BE2C (cell line): Measurements from ENCODE around the gene CYP2W1.
"Not testable (repeated sequence)": the region's sequence is repeated elsewhere in the genome, so short reads cannot be mapped to it uniquely, and the experiment has no call there.

Source experiments
- DNase-seq: peaks from one replicate; pipeline ENCODE4 v3.0.0-alpha.2; 2020
- H3K27me3 ChIP-seq: fragments of 250-450 bp; sonication (Bioruptor Pico); 2 replicates; pipeline ENCODE4 v1.5.1; 2020; ENCODE audit warnings: mild to moderate bottlenecking
- H3K36me3 ChIP-seq: fragments of 250-450 bp; sonication (Bioruptor Pico); 2 replicates; pipeline ENCODE4 v1.5.1; 2020; ENCODE audit warnings: mild to moderate bottlenecking
- H3K4me1 ChIP-seq: fragments of 250-450 bp; sonication (Bioruptor Pico); 2 replicates; pipeline ENCODE4 v1.5.1; 2020
- H3K4me3 ChIP-seq: 2 replicates; pipeline ENCODE4 v1.5.1; 2011; ENCODE audit warnings: low read depth, low read length
- H3K9me3 ChIP-seq: fragments of 250-450 bp; sonication (Bioruptor Pico); 2 replicates; pipeline ENCODE4 v1.5.1; 2020
- TF ChIP-seq, protein P1 (sequence below): IDR thresholded peaks from 2 replicates; pipeline ENCODE4 v1.5.1; 2012; ENCODE audit warnings: mild to moderate bottlenecking, low read depth, low read length

CYP2W1 gene

DNA sequence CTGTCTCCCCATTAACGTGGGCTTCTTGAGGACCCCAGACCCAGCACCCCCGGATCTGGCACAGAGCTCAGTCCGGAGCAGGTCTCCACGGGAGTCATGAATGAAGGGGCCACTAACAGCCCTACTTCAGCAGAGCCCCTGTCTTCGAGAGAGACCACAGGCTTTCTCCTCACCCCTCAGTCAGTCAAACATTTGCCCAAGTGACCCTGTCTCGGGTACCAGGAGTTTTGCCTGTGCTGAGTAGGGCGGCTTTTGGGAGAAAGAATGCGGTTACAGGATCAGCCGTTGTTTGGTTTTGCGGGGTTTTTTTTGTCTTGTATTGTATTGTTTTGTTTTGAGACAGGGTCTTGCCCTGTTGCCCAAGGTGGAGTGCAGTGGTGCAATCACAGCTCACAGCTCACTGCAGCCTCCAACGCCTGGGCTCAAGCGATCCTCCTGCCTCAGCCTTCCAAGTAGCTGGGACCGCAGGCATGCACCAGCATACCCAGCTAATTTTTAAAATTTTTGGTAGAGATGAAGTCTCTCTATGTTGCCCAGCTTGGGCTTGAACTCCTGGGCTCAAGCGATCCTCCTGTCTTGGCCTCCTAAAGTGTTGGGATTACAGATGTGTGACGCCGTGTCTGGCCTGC, 45.0 kb upstream of the CYP2W1 start:
- Histone ChIP-seq H3K4me1 (no peaks in the 10 kb centered on the region), H3K27me3 (no peaks in the 10 kb centered on the region), H3K9me3 (no peaks in the 10 kb centered on the region; the same call in 1 of the 2 replicates), H3K4me3 (no peak overlapping the region), H3K36me3 (no peaks in the 10 kb centered on the region)
- TF ChIP-seq, protein P1, sequence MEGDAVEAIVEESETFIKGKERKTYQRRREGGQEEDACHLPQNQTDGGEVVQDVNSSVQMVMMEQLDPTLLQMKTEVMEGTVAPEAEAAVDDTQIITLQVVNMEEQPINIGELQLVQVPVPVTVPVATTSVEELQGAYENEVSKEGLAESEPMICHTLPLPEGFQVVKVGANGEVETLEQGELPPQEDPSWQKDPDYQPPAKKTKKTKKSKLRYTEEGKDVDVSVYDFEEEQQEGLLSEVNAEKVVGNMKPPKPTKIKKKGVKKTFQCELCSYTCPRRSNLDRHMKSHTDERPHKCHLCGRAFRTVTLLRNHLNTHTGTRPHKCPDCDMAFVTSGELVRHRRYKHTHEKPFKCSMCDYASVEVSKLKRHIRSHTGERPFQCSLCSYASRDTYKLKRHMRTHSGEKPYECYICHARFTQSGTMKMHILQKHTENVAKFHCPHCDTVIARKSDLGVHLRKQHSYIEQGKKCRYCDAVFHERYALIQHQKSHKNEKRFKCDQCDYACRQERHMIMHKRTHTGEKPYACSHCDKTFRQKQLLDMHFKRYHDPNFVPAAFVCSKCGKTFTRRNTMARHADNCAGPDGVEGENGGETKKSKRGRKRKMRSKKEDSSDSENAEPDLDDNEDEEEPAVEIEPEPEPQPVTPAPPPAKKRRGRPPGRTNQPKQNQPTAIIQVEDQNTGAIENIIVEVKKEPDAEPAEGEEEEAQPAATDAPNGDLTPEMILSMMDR, result no peak
- DNase-seq, result peak; percentile 4

DNA sequence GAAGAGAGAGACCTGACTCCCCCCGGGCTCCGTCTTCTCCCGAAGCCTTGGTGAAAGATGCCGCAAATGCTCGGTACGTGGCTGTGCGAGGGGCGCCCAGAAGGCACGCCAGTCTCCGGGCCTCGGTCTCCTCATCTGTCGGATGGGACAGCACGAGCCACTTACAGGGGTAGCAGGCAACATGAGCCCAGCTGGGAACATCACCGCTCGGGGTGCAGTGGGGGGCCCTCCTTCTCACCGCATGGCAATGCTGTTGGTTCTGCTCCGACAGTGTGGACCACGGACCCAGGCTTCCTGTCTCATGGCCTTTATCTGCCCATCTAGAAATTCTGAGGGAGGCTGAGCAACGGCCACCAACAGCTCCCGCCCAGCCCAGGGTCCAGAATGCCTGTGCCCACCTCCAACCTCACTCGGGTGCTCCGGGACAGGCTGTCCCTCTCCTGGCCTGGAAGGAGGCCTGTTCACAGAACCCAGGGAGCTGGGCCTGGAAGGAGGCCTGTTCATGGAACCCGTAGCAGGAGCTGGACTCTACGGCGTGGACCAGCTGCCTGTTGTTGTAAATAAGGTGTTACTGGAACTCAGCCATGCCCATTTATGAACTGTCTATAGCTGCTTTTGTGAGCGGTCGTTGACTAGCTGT, 44.3 kb upstream of the CYP2W1 start:
- Histone ChIP-seq H3K4me3 (no peak overlapping the region), H3K36me3 (no peaks in the 10 kb centered on the region), H3K9me3 (no peaks in the 10 kb centered on the region; the same call in 1 of the 2 replicates), H3K27me3 (no peaks in the 10 kb centered on the region), H3K4me1 (no peaks in the 10 kb centered on the region)
- TF ChIP-seq, protein P1, result no peak
- peak; percentile 6 for DNase-seq

DNA sequence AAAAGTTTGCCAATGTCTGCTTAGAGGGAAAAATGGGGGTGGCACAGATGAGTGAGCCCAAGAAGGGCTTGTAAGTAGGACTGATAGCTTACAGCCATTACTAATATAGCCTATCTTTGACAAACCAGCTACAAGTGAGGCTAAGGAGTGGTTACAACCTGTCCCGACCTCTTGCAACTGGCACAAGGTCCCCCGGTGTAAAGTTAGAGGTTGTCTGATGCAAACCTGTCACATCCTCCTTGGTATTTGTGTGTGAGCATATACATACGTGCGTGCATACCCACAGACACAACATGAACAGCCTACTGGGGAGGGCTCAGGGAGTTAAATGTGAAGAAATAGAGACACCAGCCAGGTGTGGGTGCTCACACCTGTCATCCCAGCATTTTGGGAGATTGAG, 43.1 kb upstream of the CYP2W1 start:
- Histone ChIP-seq H3K9me3 (no peaks in the 10 kb centered on the region; the same call in 1 of the 2 replicates), H3K4me1 (no peaks in the 10 kb centered on the region), H3K4me3 (no peak overlapping the region), H3K36me3 (no peaks in the 10 kb centered on the region), H3K27me3 (no peaks in the 10 kb centered on the region)
- DNase-seq, result peak; percentile 0
- TF ChIP-seq, protein P1, result no peak

DNA sequence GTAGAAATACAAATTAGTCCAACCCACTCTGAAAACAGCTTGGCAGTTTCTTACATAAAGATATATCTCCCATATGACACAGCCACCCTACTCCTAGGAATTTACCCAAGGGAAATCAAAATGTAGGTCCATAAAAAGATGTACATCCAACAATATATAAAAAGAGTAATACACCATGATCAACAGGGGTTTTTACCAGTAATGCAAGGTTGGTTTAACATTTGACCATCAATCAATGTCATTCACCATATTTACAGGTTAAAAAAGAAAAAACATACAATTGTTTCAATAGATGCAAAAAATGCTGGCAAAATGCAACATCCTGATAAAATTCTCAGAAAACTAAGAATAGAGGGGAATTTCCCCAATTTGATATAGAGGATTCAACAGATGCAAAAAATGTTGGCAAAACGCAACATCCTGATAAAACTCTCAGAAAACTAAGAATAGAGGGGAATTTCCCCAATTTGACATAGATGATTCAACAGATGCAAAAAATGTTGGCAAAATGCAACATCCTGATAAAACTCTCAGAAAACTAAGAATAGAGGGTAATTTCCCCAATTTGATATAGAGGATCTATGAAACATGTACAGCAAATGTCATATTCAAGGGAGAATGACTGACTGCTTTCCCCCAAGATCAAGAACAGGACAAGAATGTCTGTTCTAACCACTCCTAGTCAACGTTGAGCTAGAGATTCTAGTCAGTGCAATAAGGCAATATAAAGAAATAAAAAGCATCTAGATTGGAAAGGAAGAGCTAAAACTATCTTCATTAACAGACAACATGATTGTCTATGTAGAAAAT, 42.2 kb upstream of the CYP2W1 start:
- no peaks in the 10 kb centered on the region for H3K27me3 ChIP-seq
- no peaks in the 10 kb centered on the region; the same call in 1 of the 2 replicates for H3K9me3 ChIP-seq
- H3K4me3 ChIP-seq, result no peak overlapping the region
- no peaks in the 10 kb centered on the region for H3K4me1 ChIP-seq
- H3K36me3 ChIP-seq, result no peaks in the 10 kb centered on the region
- TF ChIP-seq, protein P1, result no peak
- no peak for DNase-seq

DNA sequence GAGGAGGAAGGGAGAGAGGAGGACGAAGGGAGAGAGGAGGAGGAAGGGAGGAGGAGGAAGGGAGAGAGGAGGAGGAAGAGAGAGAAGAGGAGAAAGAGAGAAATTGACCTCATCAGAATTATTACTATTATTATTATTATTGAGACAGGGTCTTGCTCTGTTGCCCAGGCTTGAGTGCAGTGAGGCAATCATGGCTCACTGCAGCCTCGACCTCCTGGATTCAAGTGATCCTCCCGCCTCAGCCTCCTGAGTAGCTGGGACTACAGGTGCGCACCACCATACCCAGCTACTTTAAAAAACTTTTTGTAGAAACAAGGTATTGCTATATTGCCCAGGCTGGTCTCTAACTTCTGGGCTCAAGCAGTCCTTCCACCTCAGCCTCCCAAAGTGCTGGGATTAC, 39.2 kb upstream of the CYP2W1 start:
- H3K9me3 ChIP-seq, H3K4me1 ChIP-seq, H3K36me3 ChIP-seq, DNase-seq, H3K4me3 ChIP-seq, H3K27me3 ChIP-seq: not testable (repeated sequence)

DNA sequence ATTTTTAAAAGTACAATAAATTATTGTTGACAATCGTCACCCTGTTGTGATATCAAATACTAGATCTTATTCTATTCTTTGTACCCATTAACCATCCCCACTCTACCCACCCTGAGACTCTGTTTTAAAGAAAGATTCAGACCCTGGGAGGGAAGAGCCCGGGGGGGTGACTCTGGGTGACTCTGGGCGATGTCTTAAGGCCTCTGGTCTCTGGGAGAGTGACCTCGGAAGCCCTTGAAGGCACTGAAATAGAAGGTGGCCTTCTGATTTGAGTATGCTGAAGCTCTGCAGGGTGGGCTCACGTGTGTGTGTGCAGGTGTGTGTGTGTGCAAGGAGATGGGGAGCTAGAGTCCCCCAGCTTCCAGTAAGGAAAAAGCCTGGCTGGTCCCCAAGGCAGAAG, 38.2 kb upstream of the CYP2W1 start:
- H3K9me3 ChIP-seq, result no peaks in the 10 kb centered on the region; the same call in 1 of the 2 replicates
- no peak overlapping the region for H3K4me3 ChIP-seq
- TF ChIP-seq, protein P1, result no peak
- H3K27me3 ChIP-seq, result no peaks in the 10 kb centered on the region
- H3K4me1 ChIP-seq, result no peaks in the 10 kb centered on the region
- no peaks in the 10 kb centered on the region for H3K36me3 ChIP-seq
- DNase-seq, result no peak
